H9 (cell line): ENCODE data around the gene CPM. TPM values are rescaled to one million over a fixed set of nuclear protein-coding genes. Genes with fewer than 3 reads are reported as not detected.

Experiments used
- DNase-seq: peaks from one replicate; pipeline ENCODE4 v3.0.0-alpha.2; 2017
- H2AFZ ChIP-seq: one replicate; pipeline ENCODE4 v1.6.1; 2013; ENCODE audit warnings: mild to moderate bottlenecking, low read length, control low read depth, moderate library complexity
- H2AK5ac ChIP-seq: 2 replicates; pipeline ENCODE4 v1.6.1; 2013; ENCODE audit warnings: low read length, control low read depth, mixed read lengths; ENCODE audit not compliant: insufficient read length
- H2BK120ac ChIP-seq: one replicate; pipeline ENCODE4 v1.6.1; 2013; ENCODE audit warnings: low read depth, mild to moderate bottlenecking, low read length, control low read depth, inconsistent platforms; ENCODE audit not compliant: poor library complexity, severe bottlenecking
- H2BK12ac ChIP-seq: 2 replicates; pipeline ENCODE4 v1.6.1; 2013; ENCODE audit warnings: low read length, control low read depth, mixed read lengths, low read depth; ENCODE audit not compliant: insufficient read length
- H2BK15ac ChIP-seq: 2 replicates; pipeline ENCODE4 v1.6.1; 2013; ENCODE audit warnings: low read depth, low read length, control low read depth
- H2BK20ac ChIP-seq: one replicate; pipeline ENCODE4 v1.6.1; 2013; ENCODE audit warnings: low read depth, mild to moderate bottlenecking, low read length, control low read depth, inconsistent platforms; ENCODE audit not compliant: poor library complexity, severe bottlenecking
- H2BK5ac ChIP-seq: 2 replicates; pipeline ENCODE4 v1.6.1; 2013; ENCODE audit warnings: low read length, control low read depth, mixed read lengths; ENCODE audit not compliant: insufficient read length
- H3K14ac ChIP-seq: 2 replicates; pipeline ENCODE4 v1.6.1; 2013; ENCODE audit warnings: low read length, control low read depth; ENCODE audit not compliant: insufficient read depth
- H3K18ac ChIP-seq: 2 replicates; pipeline ENCODE4 v1.6.1; 2013; ENCODE audit warnings: low read depth, mild to moderate bottlenecking, mixed read lengths, low read length, control low read depth; ENCODE audit not compliant: insufficient read length
- H3K23ac ChIP-seq: 2 replicates; pipeline ENCODE4 v1.6.1; 2013; ENCODE audit warnings: low read length, control low read depth, mixed read lengths, low read depth; ENCODE audit not compliant: insufficient read length
- H3K23me2 ChIP-seq: 2 replicates; pipeline ENCODE4 v1.6.1; 2013; ENCODE audit warnings: low read depth, mild to moderate bottlenecking, mixed read lengths, low read length, control low read depth; ENCODE audit not compliant: insufficient read length, poor library complexity, severe bottlenecking
- H3K27ac ChIP-seq: 2 replicates; pipeline ENCODE4 v1.5.1; 2013; ENCODE audit warnings: low read length, control low read depth, mixed read lengths, low read depth; ENCODE audit not compliant: insufficient read length
- H3K27me3 ChIP-seq: 2 replicates; pipeline ENCODE4 v1.6.1; 2013; ENCODE audit warnings: low read length, control low read depth, inconsistent platforms; ENCODE audit not compliant: insufficient read depth
- H3K4ac ChIP-seq: 2 replicates; pipeline ENCODE4 v1.6.1; 2013; ENCODE audit warnings: low read depth, mild to moderate bottlenecking, control low read depth, inconsistent platforms, low read length, moderate library complexity
- H3K4me1 ChIP-seq: 2 replicates; pipeline ENCODE4 v1.6.1; 2013; ENCODE audit warnings: low read length, control low read depth, inconsistent platforms; ENCODE audit not compliant: insufficient read depth
- H3K4me2 ChIP-seq: 2 replicates; pipeline ENCODE4 v1.6.1; 2013; ENCODE audit warnings: low read length, control low read depth, mixed read lengths; ENCODE audit not compliant: insufficient read length, insufficient read depth
- H3K56ac ChIP-seq: 2 replicates; pipeline ENCODE4 v1.6.1; 2013; ENCODE audit warnings: low read depth, mild to moderate bottlenecking, mixed read lengths, low read length, control low read depth; ENCODE audit not compliant: insufficient read length
- H3K79me1 ChIP-seq: 2 replicates; pipeline ENCODE4 v1.6.1; 2013; ENCODE audit warnings: low read depth, mild to moderate bottlenecking, moderate library complexity, low read length, control low read depth, inconsistent platforms; ENCODE audit not compliant: insufficient read depth, poor library complexity, severe bottlenecking
- H3K79me2 ChIP-seq: 2 replicates; pipeline ENCODE4 v1.6.1; 2013; ENCODE audit warnings: low read length, control low read depth, inconsistent platforms; ENCODE audit not compliant: insufficient read depth
- H3K9ac ChIP-seq: 2 replicates; pipeline ENCODE4 v1.6.1; 2013; ENCODE audit warnings: low read length, control low read depth, mixed read lengths; ENCODE audit not compliant: insufficient read length; ENCODE audit errors: extremely low read depth
- H3K9me3 ChIP-seq: one replicate; pipeline ENCODE4 v1.6.1; 2013; ENCODE audit warnings: low read depth, low read length, inconsistent platforms; ENCODE audit not compliant: control insufficient read depth
- H3T11ph ChIP-seq: one replicate; pipeline ENCODE4 v1.6.1; 2013; ENCODE audit warnings: mild to moderate bottlenecking, low read length, control low read depth, inconsistent platforms
- H4K20me1 ChIP-seq: one replicate; pipeline ENCODE4 v1.6.1; 2013; ENCODE audit not compliant: control insufficient read depth, insufficient read length, insufficient read depth
- H4K5ac ChIP-seq: 2 replicates; pipeline ENCODE4 v1.6.1; 2013; ENCODE audit warnings: low read depth, mild to moderate bottlenecking, mixed read lengths, low read length, control low read depth; ENCODE audit not compliant: insufficient read length
- H4K8ac ChIP-seq: replicated peaks from 2 replicates; pipeline ENCODE4 v1.6.1; 2013; ENCODE audit warnings: low read length, control low read depth, mixed read lengths, low read depth; ENCODE audit not compliant: insufficient read length
- H4K91ac ChIP-seq: 2 replicates; pipeline ENCODE4 v1.6.1; 2013; ENCODE audit warnings: low read depth, mild to moderate bottlenecking, moderate library complexity, mixed read lengths, low read length, control low read depth; ENCODE audit not compliant: insufficient read length
- H3K27ac Mint-ChIP-seq, 3 experiments: 2 replicates in 2 of 3; 3 replicates in 1 of 3; pipeline ENCODE4 v1.8.0; 2020 to 2021; ENCODE audit warnings: mixed read lengths in 3 of 3, mild to moderate bottlenecking in 1 of 3, moderate library complexity in 1 of 3
- H3K27me3 Mint-ChIP-seq: 2 replicates; pipeline ENCODE4 v1.8.0; 2021; ENCODE audit warnings: low read depth, mild to moderate bottlenecking, moderate library complexity, mixed read lengths
- H3K36me3 Mint-ChIP-seq, 3 experiments: 2 replicates in 2 of 3; 3 replicates in 1 of 3; pipeline ENCODE4 v1.8.0; 2020 to 2021; ENCODE audit warnings: low read depth in 3 of 3, mixed read lengths in 3 of 3; ENCODE audit not compliant: insufficient read depth in 1 of 3
- H3K4me1 Mint-ChIP-seq, 2 experiments: 2 replicates each; pipeline ENCODE4 v1.8.0; 2020; ENCODE audit warnings: mixed read lengths in 2 of 2
- H3K4me3 Mint-ChIP-seq, 2 experiments: 2 replicates in 1 of 2; 3 replicates in 1 of 2; pipeline ENCODE4 v1.8.0; 2020 to 2021; ENCODE audit warnings: mild to moderate bottlenecking in 2 of 2, mixed read lengths in 2 of 2, moderate library complexity in 1 of 2
- H3K9me3 Mint-ChIP-seq, 2 experiments: 2 replicates in 1 of 2; 3 replicates in 1 of 2; pipeline ENCODE4 v1.8.0; 2020; ENCODE audit warnings: mild to moderate bottlenecking in 2 of 2, mixed read lengths in 2 of 2, moderate library complexity in 1 of 2
- CTCF ChIP-seq: fragments of 200-600 bp; sonication (generic); conservative IDR thresholded peaks from 3 replicates; pipeline ENCODE4 v1.8.0; 2021; ENCODE audit warnings: antibody characterized with exemption, mild to moderate bottlenecking
- WGBS: extraction: QIAGEN DNeasy Blood & Tissue Kit; methylation state at CpG from one replicate; pipeline ENCODE4 v1.1.7; 2013; ENCODE audit warnings: missing lambda C conversion rate, low lambda C conversion rate, mixed read lengths; ENCODE audit not compliant: insufficient read length; ENCODE audit errors: extremely low coverage; 5-methylcytosine and 5-hydroxymethylcytosine counted together
- total RNA-seq: library from RNA; stranded (reverse); gene quantifications from 2 replicates; pipeline ENCODE4 v1.2.1, GENCODE V29; 2021

Gene CPM
- total RNA-seq, 1 experiment from 2014 or later = 1.2 TPM

- Histone ChIP-seq H3K79me2 (no peaks in the 10 kb centered on the region), H3K4me1 (no peaks in the 10 kb centered on the region), H2BK5ac (no peak overlapping the region), H3K27ac (no peak overlapping the region), H3K18ac (no peak overlapping the region), H4K8ac (no peak overlapping the region), H3K27me3 (no peaks in the 10 kb centered on the region), H3K9me3 (no peaks in the 10 kb centered on the region), H3K56ac (no peak overlapping the region), H3T11ph (no peak overlapping the region), H3K9ac (no peak overlapping the region), H2BK20ac (no peak overlapping the region), H4K5ac (no peak overlapping the region), H3K23ac (no peak overlapping the region), H2AK5ac (no peak overlapping the region), H2BK15ac (no peak overlapping the region), H3K4ac (no peak overlapping the region), H3K4me2 (no peak overlapping the region), H4K91ac (no peak overlapping the region), H3K79me1 (no peaks in the 10 kb centered on the region), H3K14ac (no peak overlapping the region), H2BK120ac (no peak overlapping the region), H2AFZ (no peak overlapping the region), H4K20me1 (no peaks in the 10 kb centered on the region), H2BK12ac (no peak overlapping the region), H3K23me2 (no peaks in the 10 kb centered on the region)
- Mint-ChIP-seq H3K4me1 (no peaks in the 10 kb centered on the region; a peak in 1 of 4 replicates), H3K9me3 (no peaks in the 10 kb centered on the region), H3K4me3 (no peak overlapping the region), H3K27ac (no peak overlapping the region), H3K36me3 (no peaks in the 10 kb centered on the region), H3K27me3 (no peaks in the 10 kb centered on the region; the same call in 1 of the 2 replicates)
- DNase-seq = no peak
- no peak for TF ChIP-seq CTCF
- WGBS = no CpG with 5 or more reads among the region's 5 CpGs
Observed at GRCh38 chr12:68944296-68945076, 11.5 kb upstream of the CPM start.
